C4-2B (cell line): ENCODE measurements around the gene ITPKB.

Experiments used
- ZFX ChIP-seq: fragments of 450-650 bp; IDR thresholded peaks from 2 replicates; pipeline ENCODE4 v1.6.1; 2017
- TF ChIP-seq, protein P1 (sequence below): fragments of 450-650 bp; conservative IDR thresholded peaks from 2 replicates; pipeline ENCODE4 v1.5.1; 2017; ENCODE audit warnings: mild to moderate bottlenecking

- TF ChIP-seq, protein P1, sequence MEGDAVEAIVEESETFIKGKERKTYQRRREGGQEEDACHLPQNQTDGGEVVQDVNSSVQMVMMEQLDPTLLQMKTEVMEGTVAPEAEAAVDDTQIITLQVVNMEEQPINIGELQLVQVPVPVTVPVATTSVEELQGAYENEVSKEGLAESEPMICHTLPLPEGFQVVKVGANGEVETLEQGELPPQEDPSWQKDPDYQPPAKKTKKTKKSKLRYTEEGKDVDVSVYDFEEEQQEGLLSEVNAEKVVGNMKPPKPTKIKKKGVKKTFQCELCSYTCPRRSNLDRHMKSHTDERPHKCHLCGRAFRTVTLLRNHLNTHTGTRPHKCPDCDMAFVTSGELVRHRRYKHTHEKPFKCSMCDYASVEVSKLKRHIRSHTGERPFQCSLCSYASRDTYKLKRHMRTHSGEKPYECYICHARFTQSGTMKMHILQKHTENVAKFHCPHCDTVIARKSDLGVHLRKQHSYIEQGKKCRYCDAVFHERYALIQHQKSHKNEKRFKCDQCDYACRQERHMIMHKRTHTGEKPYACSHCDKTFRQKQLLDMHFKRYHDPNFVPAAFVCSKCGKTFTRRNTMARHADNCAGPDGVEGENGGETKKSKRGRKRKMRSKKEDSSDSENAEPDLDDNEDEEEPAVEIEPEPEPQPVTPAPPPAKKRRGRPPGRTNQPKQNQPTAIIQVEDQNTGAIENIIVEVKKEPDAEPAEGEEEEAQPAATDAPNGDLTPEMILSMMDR: no peak
- no peak for TF ChIP-seq ZFX
These were observed 50.3 kb downstream of the ITPKB start for GRCh38 chr1:226688808-226689207.
